Brain microvascular endothelial cell (primary cell): Measurements from ENCODE around the gene C9orf50.

Source experiments
- DNase-seq: peaks from one replicate; pipeline ENCODE4 v3.0.0-alpha.2; 2020
- H3K27ac ChIP-seq: fragments of 250-450 bp; sonication (Bioruptor Pico); 2 replicates; pipeline ENCODE4 v1.5.1; 2020; ENCODE audit warnings: mild to moderate bottlenecking, moderate library complexity
- H3K27me3 ChIP-seq: fragments of 250-450 bp; sonication (Bioruptor Pico); replicated peaks from 2 replicates; pipeline ENCODE4 v1.5.1; 2020; ENCODE audit warnings: mild to moderate bottlenecking
- H3K36me3 ChIP-seq: fragments of 250-450 bp; sonication (Bioruptor Pico); replicated peaks from 2 replicates; pipeline ENCODE4 v1.5.1; 2020; ENCODE audit warnings: mild to moderate bottlenecking
- H3K4me3 ChIP-seq: 2 replicates; pipeline ENCODE4 v1.5.1; 2011; ENCODE audit warnings: low read depth, mild to moderate bottlenecking, control low read depth, low read length, moderate library complexity
- in situ Hi-C: cut with HindIII; loops from 2 replicates; pipeline ENCODE4 v1.10.0; 2017; ENCODE audit warnings: low sequenced_read_pairs, low pct_ligation_motif_present
- TF ChIP-seq, protein P1 (sequence below): IDR thresholded peaks from 2 replicates; pipeline ENCODE4 v1.5.1; 2011; ENCODE audit warnings: low read depth, mild to moderate bottlenecking, moderate library complexity, low read length, control low read depth, inconsistent platforms; ENCODE audit errors: missing control alignments

Gene C9orf50

DNA sequence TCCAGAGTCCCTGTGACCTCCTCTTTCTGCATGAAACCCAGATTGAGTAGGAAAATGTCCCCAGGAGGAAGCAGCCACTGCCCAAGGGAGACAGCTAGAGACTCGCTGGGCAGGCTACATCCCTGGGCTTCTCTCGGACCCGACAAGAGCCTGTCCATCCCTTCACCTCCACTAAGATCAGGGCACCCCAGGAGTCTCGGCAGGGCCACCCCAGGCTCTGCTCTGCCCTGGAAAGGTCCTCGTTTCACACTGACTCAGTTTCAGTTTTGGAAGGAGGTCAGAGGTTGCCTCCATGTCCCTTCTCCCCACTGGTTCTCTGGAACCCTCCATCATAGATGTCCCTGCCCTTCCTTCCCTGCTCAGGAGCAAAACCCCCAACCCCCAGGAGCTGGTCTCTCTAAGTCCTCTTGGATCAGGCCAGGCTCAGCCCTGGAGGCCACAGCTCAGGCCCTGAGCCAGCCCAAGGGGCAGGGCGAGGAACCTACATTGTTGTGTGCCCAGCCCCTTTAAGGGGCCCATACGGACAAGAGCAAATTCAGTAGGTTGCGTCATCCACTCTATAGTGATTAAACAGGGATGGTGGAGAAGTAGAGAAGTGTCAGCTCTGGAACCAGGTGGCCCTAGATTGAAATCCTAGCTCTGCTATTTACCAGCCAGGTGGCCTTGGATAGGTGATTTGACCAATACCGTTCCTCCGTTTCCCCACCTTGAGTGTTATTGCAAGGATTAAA is 37.4 kb downstream of the C9orf50 start:
- Histone ChIP-seq H3K27ac (no peak overlapping the region), H3K36me3 (no peaks in the 10 kb centered on the region), H3K4me3 (no peak overlapping the region), H3K27me3 (no peaks in the 10 kb centered on the region)
- in situ Hi-C loops, result no loop called here
- TF ChIP-seq, protein P1, sequence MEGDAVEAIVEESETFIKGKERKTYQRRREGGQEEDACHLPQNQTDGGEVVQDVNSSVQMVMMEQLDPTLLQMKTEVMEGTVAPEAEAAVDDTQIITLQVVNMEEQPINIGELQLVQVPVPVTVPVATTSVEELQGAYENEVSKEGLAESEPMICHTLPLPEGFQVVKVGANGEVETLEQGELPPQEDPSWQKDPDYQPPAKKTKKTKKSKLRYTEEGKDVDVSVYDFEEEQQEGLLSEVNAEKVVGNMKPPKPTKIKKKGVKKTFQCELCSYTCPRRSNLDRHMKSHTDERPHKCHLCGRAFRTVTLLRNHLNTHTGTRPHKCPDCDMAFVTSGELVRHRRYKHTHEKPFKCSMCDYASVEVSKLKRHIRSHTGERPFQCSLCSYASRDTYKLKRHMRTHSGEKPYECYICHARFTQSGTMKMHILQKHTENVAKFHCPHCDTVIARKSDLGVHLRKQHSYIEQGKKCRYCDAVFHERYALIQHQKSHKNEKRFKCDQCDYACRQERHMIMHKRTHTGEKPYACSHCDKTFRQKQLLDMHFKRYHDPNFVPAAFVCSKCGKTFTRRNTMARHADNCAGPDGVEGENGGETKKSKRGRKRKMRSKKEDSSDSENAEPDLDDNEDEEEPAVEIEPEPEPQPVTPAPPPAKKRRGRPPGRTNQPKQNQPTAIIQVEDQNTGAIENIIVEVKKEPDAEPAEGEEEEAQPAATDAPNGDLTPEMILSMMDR, result no peak
- DNase-seq, result no peak

DNA sequence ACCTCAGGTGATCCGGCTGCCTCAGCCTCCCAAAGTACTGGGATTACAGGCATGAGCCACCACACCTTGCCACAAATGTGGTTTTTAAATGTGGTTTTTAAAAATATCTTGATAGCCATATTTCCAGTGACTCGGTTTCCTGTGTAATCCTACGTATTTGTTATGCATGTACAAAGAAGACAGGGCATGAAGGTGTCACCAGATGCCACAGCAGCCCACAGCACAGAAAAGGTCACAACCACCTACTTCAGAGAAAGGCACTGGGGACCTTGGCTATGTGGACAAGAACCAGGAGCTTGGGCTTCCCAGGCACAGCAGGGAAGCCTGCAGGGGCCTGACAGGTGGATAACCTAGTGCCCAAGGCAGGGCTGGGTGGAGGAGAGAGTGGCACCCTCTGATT is 38.0 kb downstream of the C9orf50 start:
- Histone ChIP-seq H3K4me3 (no peak overlapping the region), H3K36me3 (no peaks in the 10 kb centered on the region), H3K27ac (no peak overlapping the region), H3K27me3 (no peaks in the 10 kb centered on the region)
- TF ChIP-seq, protein P1, result no peak
- in situ Hi-C loops, result no loop called here
- DNase-seq, result no peak

DNA sequence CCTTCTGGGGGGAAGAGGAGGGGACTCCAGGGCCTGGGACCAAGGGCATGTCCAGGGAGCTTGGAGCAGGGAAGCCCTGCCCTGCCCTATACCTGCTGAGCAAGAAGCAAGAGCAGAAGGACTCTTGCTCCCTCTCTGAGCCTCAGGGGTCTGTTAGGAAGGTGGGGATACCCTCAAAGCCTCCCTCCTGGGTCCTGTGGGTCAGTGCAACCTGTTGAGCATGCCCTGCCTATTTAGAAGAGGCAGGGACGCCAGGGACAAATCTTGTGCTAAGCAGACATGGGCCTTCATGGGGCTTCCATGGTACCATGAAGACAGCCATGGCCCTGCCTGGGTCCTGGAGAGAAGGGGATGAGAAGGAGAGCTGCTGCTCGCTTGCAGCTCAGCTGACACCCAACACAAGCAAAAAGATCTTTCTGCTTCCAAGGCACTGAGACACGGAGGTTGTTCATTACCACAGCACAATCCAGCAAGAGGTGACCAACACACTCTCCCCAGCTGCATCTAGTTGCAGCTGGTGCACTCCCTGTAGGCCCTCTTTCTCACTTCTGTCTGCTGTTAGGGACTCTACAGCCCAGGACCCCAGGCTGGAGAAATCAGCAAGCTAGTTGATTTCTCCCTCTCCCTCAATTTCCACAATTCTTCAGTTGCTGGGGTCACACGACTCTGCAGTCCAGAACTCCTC is 39.3 kb downstream of the C9orf50 start:
- in situ Hi-C loops, result no loop called here
- DNase-seq, result no peak
- TF ChIP-seq, protein P1, result no peak
- Histone ChIP-seq H3K27me3 (no peaks in the 10 kb centered on the region), H3K36me3 (no peaks in the 10 kb centered on the region), H3K27ac (no peak overlapping the region), H3K4me3 (no peak overlapping the region)

DNA sequence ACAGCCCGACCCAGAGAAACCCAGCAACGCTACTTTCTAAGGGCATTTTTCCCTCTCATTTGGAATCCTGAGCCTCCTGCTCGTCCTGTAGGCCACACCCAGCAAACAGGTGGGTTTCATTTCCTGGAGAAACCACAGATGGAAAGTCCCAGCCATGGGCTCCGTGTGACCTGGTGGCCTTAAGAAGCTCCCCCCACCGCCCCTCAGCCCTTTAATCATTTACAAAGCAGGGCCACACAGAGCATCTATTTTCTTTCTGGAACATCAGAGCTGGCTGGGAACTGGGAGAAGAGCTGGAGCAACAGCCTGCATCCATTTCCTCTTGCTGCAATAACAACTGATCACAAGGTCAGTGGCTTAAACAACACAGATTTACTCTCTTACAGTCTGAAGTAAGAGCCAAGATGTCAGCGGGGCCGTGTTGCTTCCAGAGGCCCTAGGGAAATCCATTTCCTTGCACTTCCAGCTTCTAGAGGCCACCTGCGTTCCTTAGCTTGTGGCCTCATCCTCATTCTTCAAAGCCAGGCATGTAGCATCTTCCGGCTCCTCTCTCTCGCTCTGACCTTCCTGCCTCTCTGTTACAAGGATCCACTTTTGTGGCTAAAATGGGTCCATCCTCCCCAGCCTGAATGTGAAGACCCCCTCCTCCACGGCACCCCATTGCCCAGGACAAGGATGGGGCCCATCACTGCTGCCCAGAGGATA is 40.5 kb downstream of the C9orf50 start:
- no peak for DNase-seq
- Histone ChIP-seq H3K27ac (no peak overlapping the region), H3K4me3 (no peak overlapping the region), H3K27me3 (no peaks in the 10 kb centered on the region), H3K36me3 (no peaks in the 10 kb centered on the region)
- in situ Hi-C loops, result no loop called here
- TF ChIP-seq, protein P1, result no peak

DNA sequence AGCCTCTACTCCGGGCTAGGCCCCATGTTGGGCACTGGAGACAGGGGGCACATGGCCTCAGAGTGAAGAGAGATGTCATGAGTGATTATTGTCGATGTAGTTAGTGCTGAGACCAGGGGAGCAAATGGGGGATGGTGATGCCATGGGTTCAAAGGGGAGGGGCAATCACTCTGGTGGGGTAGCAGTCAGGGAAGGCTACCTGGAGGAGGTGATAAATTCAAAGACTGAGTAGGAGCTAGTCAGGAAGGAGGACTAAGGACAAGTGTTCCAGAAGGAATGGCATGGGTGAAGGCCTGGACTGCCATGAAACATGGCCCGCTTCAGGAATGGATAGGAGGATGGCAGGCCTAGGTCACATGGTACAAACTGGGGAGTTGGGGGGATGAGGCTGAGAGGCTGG is 41.6 kb downstream of the C9orf50 start:
- Histone ChIP-seq H3K4me3 (no peak overlapping the region), H3K27me3 (no peaks in the 10 kb centered on the region), H3K27ac (no peak overlapping the region), H3K36me3 (no peaks in the 10 kb centered on the region)
- TF ChIP-seq, protein P1, result no peak
- DNase-seq, result no peak
- in situ Hi-C loops, result no loop called here
